IMR-90 (cell line): ENCODE data around the gene TRAPPC2B. TPM values are rescaled to one million over a fixed set of nuclear protein-coding genes. Genes with fewer than 3 reads are reported as not detected.

Experiments used
- ATAC-seq: fragments of 200-7000 bp; cut with Tn5 transposase; 2 replicates; pipeline ENCODE4 v1.9.1; 2020; ENCODE audit warnings: low read depth, mild to moderate bottlenecking, moderate library complexity
- BruUV-seq: library from RNA; stranded (reverse); fragments of 400-500 nt; replicated peaks from 2 replicates; lab custom pipeline; 2021; lab: Mats Ljungman, UMichigan
- CTCF ChIA-PET: fragments of 300-600 bp; formaldehyde crosslinking; extraction: SDS; loops from one replicate; lab custom pipeline; 2021; ENCODE audit warnings: antibody characterized with exemption; lab: Yijun Ruan, JAX
- POLR2A ChIA-PET: fragments of 300-600 bp; sonication (Branson Sonifier 250); formaldehyde crosslinking; loops from one replicate; lab custom pipeline; 2022; ENCODE audit warnings: antibody characterized with exemption; ENCODE audit not compliant: unreplicated experiment; lab: Charles Lee
- DNase-seq: peaks from one replicate; pipeline ENCODE4 v3.0.0; 2013
- H2AFZ ChIP-seq: replicated peaks from 2 replicates; pipeline ENCODE3; 2013; ENCODE audit warnings: low read length, mild to moderate bottlenecking; ENCODE audit not compliant: poor library complexity
- H2AK5ac ChIP-seq: 2 replicates; pipeline ENCODE4 v1.6.1; 2013; ENCODE audit warnings: low read depth, low read length, inconsistent platforms
- H2AK9ac ChIP-seq: replicated peaks from 2 replicates; pipeline ENCODE3; 2013; ENCODE audit warnings: mild to moderate bottlenecking, low read depth, low read length, moderate library complexity; ENCODE audit not compliant: poor library complexity
- H2BK120ac ChIP-seq: 2 replicates; pipeline ENCODE4 v1.6.1; 2013; ENCODE audit warnings: low read depth, low read length, inconsistent platforms
- H2BK15ac ChIP-seq: 3 replicates; pipeline ENCODE4 v1.6.1; 2013; ENCODE audit warnings: low read depth, low read length, inconsistent platforms
- H2BK20ac ChIP-seq: 2 replicates; pipeline ENCODE4 v1.6.1; 2013; ENCODE audit warnings: low read depth, mild to moderate bottlenecking, inconsistent platforms, low read length, moderate library complexity
- H2BK5ac ChIP-seq: 2 replicates; pipeline ENCODE4 v1.6.1; 2013; ENCODE audit warnings: mild to moderate bottlenecking, low read depth, low read length, inconsistent platforms; ENCODE audit not compliant: poor library complexity, severe bottlenecking
- H3K14ac ChIP-seq: replicated peaks from 2 replicates; pipeline ENCODE4 v1.6.1; 2013; ENCODE audit warnings: low read depth, low read length, inconsistent platforms
- H3K18ac ChIP-seq: 2 replicates; pipeline ENCODE4 v1.6.1; 2013; ENCODE audit warnings: low read depth, low read length, control low read depth
- H3K23ac ChIP-seq: 2 replicates; pipeline ENCODE4 v1.6.1; 2013; ENCODE audit warnings: low read depth, low read length, inconsistent platforms
- H3K27ac ChIP-seq: 2 replicates; pipeline ENCODE4 v1.5.1; 2013; ENCODE audit warnings: mild to moderate bottlenecking, control low read depth, low read length; ENCODE audit not compliant: insufficient read depth
- H3K27me3 ChIP-seq: 2 replicates; pipeline ENCODE4 v1.6.1; 2013; ENCODE audit warnings: low read length; ENCODE audit not compliant: control insufficient read depth, insufficient read depth
- H3K36me3 ChIP-seq: 2 replicates; pipeline ENCODE4 v1.6.1; 2013; ENCODE audit warnings: low read length, mixed read lengths; ENCODE audit not compliant: control insufficient read depth, insufficient read depth
- H3K4ac ChIP-seq: 2 replicates; pipeline ENCODE4 v1.6.1; 2013; ENCODE audit warnings: low read depth, low read length, inconsistent platforms
- H3K4me1 ChIP-seq: 2 replicates; pipeline ENCODE4 v1.6.1; 2013; ENCODE audit warnings: low read length, mixed read lengths; ENCODE audit not compliant: control insufficient read depth, insufficient read depth
- H3K4me2 ChIP-seq: 2 replicates; pipeline ENCODE4 v1.6.1; 2013; ENCODE audit warnings: low read depth, mild to moderate bottlenecking, control low read depth, low read length, moderate library complexity
- H3K4me3 ChIP-seq: 2 replicates; pipeline ENCODE4 v1.5.1; 2013; ENCODE audit warnings: low read depth, mild to moderate bottlenecking, control low read depth, low read length, moderate library complexity; ENCODE audit not compliant: insufficient read depth
- H3K56ac ChIP-seq: 2 replicates; pipeline ENCODE4 v1.6.1; 2013; ENCODE audit warnings: low read length, inconsistent platforms; ENCODE audit not compliant: insufficient read depth; ENCODE audit errors: extremely low read depth
- H3K79me1 ChIP-seq, 2 experiments: 2 replicates each; pipeline ENCODE4 v1.6.1; 2013; ENCODE audit warnings: low read length in 2 of 2, inconsistent platforms in 1 of 2, low read depth in 1 of 2
- H3K9ac ChIP-seq: 2 replicates; pipeline ENCODE4 v1.6.1; 2013; ENCODE audit warnings: low read depth, low read length, control low read depth
- H3K9me1 ChIP-seq: 2 replicates; pipeline ENCODE4 v1.6.1; 2013; ENCODE audit warnings: low read length, inconsistent platforms; ENCODE audit not compliant: insufficient read depth
- H3K9me3 ChIP-seq: 2 replicates; pipeline ENCODE4 v1.6.1; 2013; ENCODE audit warnings: low read length; ENCODE audit not compliant: control insufficient read depth, insufficient read depth
- H4K20me1 ChIP-seq: 2 replicates; pipeline ENCODE4 v1.6.1; 2013; ENCODE audit warnings: low read length, inconsistent platforms; ENCODE audit not compliant: insufficient read depth
- H4K5ac ChIP-seq: 2 replicates; pipeline ENCODE4 v1.6.1; 2013; ENCODE audit warnings: mild to moderate bottlenecking, low read depth, low read length, control low read depth
- H4K8ac ChIP-seq, 2 experiments: 2 replicates each; pipeline ENCODE4 v1.6.1; 2013; ENCODE audit warnings: low read depth in 2 of 2, low read length in 2 of 2, control low read depth in 1 of 2, inconsistent platforms in 1 of 2
- H4K91ac ChIP-seq: 2 replicates; pipeline ENCODE4 v1.6.1; 2013; ENCODE audit warnings: low read depth, low read length, inconsistent platforms; ENCODE audit not compliant: insufficient read depth
- BHLHE40 ChIP-seq: fragments of 150-350 bp; IDR thresholded peaks from 2 replicates; pipeline ENCODE4 v1.6.1; 2016; ENCODE audit warnings: mild to moderate bottlenecking, low read depth, low read length
- CEBPB ChIP-seq: IDR thresholded peaks from 2 replicates; pipeline ENCODE4 v1.6.1; 2012; ENCODE audit warnings: low read depth, low read length, improper control_type of control experiment
- CHD1 ChIP-seq: IDR thresholded peaks from 2 replicates; pipeline ENCODE4 v1.6.1; 2012; ENCODE audit warnings: low read depth, low read length, improper control_type of control experiment
- FOS ChIP-seq: fragments of 150-350 bp; IDR thresholded peaks from 2 replicates; pipeline ENCODE4 v1.6.1; 2016; ENCODE audit warnings: low read depth, low read length
- MAZ ChIP-seq: IDR thresholded peaks from 2 replicates; pipeline ENCODE4 v1.6.1; 2012; ENCODE audit warnings: low read depth, mild to moderate bottlenecking, low read length, improper control_type of control experiment, moderate library complexity, borderline replicate concordance
- NFE2L2 ChIP-seq: fragments of 150-350 bp; IDR thresholded peaks from 2 replicates; pipeline ENCODE4 v1.6.1; 2016; ENCODE audit warnings: low read depth, mild to moderate bottlenecking, low read length
- POLR2A ChIP-seq: IDR thresholded peaks from 2 replicates; pipeline ENCODE4 v1.6.1; 2012; ENCODE audit warnings: mild to moderate bottlenecking, low read depth, low read length
- RAD21 ChIP-seq: IDR thresholded peaks from 2 replicates; pipeline ENCODE4 v1.6.1; 2012; ENCODE audit warnings: low read length, improper control_type of control experiment
- RFX5 ChIP-seq: IDR thresholded peaks from 2 replicates; pipeline ENCODE4 v1.8.0; 2012; ENCODE audit warnings: low read depth, mild to moderate bottlenecking, low read length, moderate library complexity
- SMC3 ChIP-seq: fragments of 150-350 bp; IDR thresholded peaks from 2 replicates; pipeline ENCODE4 v1.6.1; 2016; ENCODE audit warnings: low read depth, mild to moderate bottlenecking, antibody characterized with exemption, low read length, moderate library complexity
- WGBS, 2 experiments: methylation state at CpG; one replicate each; pipeline versions ENCODE4 v1.1.5 to v1.1.7; 2013; ENCODE audit warnings: missing lambda C conversion rate in 2 of 2; ENCODE audit not compliant: insufficient read length in 1 of 2; ENCODE audit errors: extremely low coverage in 2 of 2; 5-methylcytosine and 5-hydroxymethylcytosine counted together
- dilution Hi-C: fragments of 300-500 bp; cut with HindIII; formaldehyde crosslinking; loops from one replicate; pipeline ENCODE4 v1.14.3; 2018; ENCODE audit warnings: low sequenced_read_pairs; ENCODE audit not compliant: unreplicated experiment
- in situ Hi-C: fragments of 300-500 bp; cut with MboI; formaldehyde crosslinking; loops from 3 replicates; pipeline ENCODE4 v1.14.3; 2019; ENCODE audit warnings: low sequenced_read_pairs, inconsistent platforms, mixed read lengths
- intact Hi-C: fragments of 100-400 bp; cut with micrococcal nuclease; formaldehyde crosslinking; loops from 2 replicates; pipeline ENCODE4 v1.10.0; 2022
- polyA plus RNA-seq, 3 experiments: library from polyadenylated mRNA; depleted of rRNA; stranded (reverse); fragments of >200 nt; gene quantifications; 2 replicates each; pipeline ENCODE4 v1.2.3, GENCODE V29; 2012; ENCODE audit warnings: low replicate concordance in 1 of 3
- total RNA-seq: library from RNA; depleted of rRNA; stranded (reverse); fragments of >200 nt; gene quantifications from 2 replicates; pipeline ENCODE4 v1.2.3, GENCODE V29; 2012
- TF ChIP-seq, protein P1 (sequence below): conservative IDR thresholded peaks from 2 replicates; pipeline ENCODE4 v1.5.1; 2012; ENCODE audit warnings: mild to moderate bottlenecking, low read depth, low read length, improper control_type of control experiment

Gene TRAPPC2B
- total and polyA plus RNA-seq, 2 of the 4 experiments (the other 2 are of a cell fraction), result 14.9 to 20.4 TPM

- Histone ChIP-seq H3K9me1 (no peaks in the 10 kb centered on the region), H3K56ac (peak within 1 kb of the TSS; percentile 65), H3K23ac (peak within 1 kb of the TSS; percentile 50; the same call in 1 of the 2 replicates), H4K91ac (peak within 1 kb of the TSS; percentile 72), H4K8ac (peak within 1 kb of the TSS; percentile 98), H2BK5ac (peak within 1 kb of the TSS; percentile 67), H3K27me3 (no peaks in the 10 kb centered on the region), H2AFZ (peak within 1 kb of the TSS; percentile 95), H4K20me1 (peaks cover 4% of the 10 kb centered on the region; the same call in 1 of the 2 replicates), H2AK5ac (peak within 1 kb of the TSS; percentile 50), H3K79me1 (peaks cover 4 to 31% of the 10 kb centered on the region in 2 experiments; a peak in 3 of 4 replicates), H3K27ac (peak within 1 kb of the TSS; percentile 31), H3K14ac (peak within 1 kb of the TSS; percentile 66), H4K5ac (peak within 1 kb of the TSS; percentile 93), H3K4me3 (peak within 1 kb of the TSS; percentile 50), H3K9me3 (no peaks in the 10 kb centered on the region), H3K18ac (peak within 1 kb of the TSS; percentile 11; the same call in 1 of the 2 replicates), H3K4ac (peak within 1 kb of the TSS; percentile 51), H2BK120ac (peak within 1 kb of the TSS; percentile 27), H3K4me1 (peaks cover 2% of the 10 kb centered on the region; the same call in 1 of the 2 replicates), H2BK15ac (peak within 1 kb of the TSS; percentile 96), H3K4me2 (peak within 1 kb of the TSS; percentile 84), H2AK9ac (peak within 1 kb of the TSS; percentile 93), H3K36me3 (peaks cover 8% of the 10 kb centered on the region), H2BK20ac (peak within 1 kb of the TSS; percentile 16; the same call in 1 of the 2 replicates), H3K9ac (peak within 1 kb of the TSS; percentile 49)
- ATAC-seq (peak; percentile 96), DNase-seq (peak; percentile 100)
- dilution Hi-C loops, result no loop called here
- intact Hi-C loops, result no loop called here
- WGBS, 2 experiments, result 0% methylated on average over 28 of the region's 50 CpGs; no CpG with 5 or more reads in 1 of the 2 experiments
- ChIA-PET CTCF (interaction anchor here (0.7 to 1.0 kb wide), 2 partner anchors 16 to 23 kb away, joined by 3 to 4 read pairs; no protein-coding TSS in a partner anchor), POLR2A (interaction anchor here (0.5 to 1.0 kb wide), 2 partner anchors 27 to 285 kb away, joined by 3 read pairs; no protein-coding TSS in a partner anchor)
- in situ Hi-C loops, result loop anchor here (25.0 kb wide), 1 partner anchor 978 kb away; the partner anchor contains the start of gene ZNF583
- TF ChIP-seq CHD1, result no peak
- peak; percentile 53 for TF ChIP-seq FOS
- TF ChIP-seq RFX5, result no peak
- TF ChIP-seq POLR2A, result peak; percentile 87
- no peak for TF ChIP-seq RAD21
- TF ChIP-seq, protein P1, sequence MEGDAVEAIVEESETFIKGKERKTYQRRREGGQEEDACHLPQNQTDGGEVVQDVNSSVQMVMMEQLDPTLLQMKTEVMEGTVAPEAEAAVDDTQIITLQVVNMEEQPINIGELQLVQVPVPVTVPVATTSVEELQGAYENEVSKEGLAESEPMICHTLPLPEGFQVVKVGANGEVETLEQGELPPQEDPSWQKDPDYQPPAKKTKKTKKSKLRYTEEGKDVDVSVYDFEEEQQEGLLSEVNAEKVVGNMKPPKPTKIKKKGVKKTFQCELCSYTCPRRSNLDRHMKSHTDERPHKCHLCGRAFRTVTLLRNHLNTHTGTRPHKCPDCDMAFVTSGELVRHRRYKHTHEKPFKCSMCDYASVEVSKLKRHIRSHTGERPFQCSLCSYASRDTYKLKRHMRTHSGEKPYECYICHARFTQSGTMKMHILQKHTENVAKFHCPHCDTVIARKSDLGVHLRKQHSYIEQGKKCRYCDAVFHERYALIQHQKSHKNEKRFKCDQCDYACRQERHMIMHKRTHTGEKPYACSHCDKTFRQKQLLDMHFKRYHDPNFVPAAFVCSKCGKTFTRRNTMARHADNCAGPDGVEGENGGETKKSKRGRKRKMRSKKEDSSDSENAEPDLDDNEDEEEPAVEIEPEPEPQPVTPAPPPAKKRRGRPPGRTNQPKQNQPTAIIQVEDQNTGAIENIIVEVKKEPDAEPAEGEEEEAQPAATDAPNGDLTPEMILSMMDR, result peak; percentile 34
- TF ChIP-seq SMC3, result 0 out of 2 replicates have a peak, but pooled peaks have one; percentile 8
- 0 out of 2 replicates have a peak, but pooled peaks have one; percentile 6 for TF ChIP-seq BHLHE40
- peak; percentile 95 for TF ChIP-seq CEBPB
- TF ChIP-seq NFE2L2, result no peak; the same call in 1 of the 2 replicates
- 0 out of 2 replicates have a peak, but pooled peaks have one; percentile 23 for TF ChIP-seq MAZ
- BruUV-seq, result no TSS peak
Measured at GRCh38 chr19:57389730-57390598, 26.6 kb downstream of the TRAPPC2B start, which contains the start of gene ZNF548. Gene ZNF548 (plus strand): TSS chr19:57389854. CDS start chr19:57390100, 246 bp downstream.
